GM21576 (cell line): ENCODE measurements around the gene POLR2B.

Experiments
- ATAC-seq: cut with Tn5 transposase; IDR thresholded peaks from one replicate; pipeline ENCODE4 v1.9.1; 2021; ENCODE audit warnings: mild to moderate bottlenecking, moderate library complexity; ENCODE audit not compliant: unreplicated experiment

The POLR2B gene

DNA sequence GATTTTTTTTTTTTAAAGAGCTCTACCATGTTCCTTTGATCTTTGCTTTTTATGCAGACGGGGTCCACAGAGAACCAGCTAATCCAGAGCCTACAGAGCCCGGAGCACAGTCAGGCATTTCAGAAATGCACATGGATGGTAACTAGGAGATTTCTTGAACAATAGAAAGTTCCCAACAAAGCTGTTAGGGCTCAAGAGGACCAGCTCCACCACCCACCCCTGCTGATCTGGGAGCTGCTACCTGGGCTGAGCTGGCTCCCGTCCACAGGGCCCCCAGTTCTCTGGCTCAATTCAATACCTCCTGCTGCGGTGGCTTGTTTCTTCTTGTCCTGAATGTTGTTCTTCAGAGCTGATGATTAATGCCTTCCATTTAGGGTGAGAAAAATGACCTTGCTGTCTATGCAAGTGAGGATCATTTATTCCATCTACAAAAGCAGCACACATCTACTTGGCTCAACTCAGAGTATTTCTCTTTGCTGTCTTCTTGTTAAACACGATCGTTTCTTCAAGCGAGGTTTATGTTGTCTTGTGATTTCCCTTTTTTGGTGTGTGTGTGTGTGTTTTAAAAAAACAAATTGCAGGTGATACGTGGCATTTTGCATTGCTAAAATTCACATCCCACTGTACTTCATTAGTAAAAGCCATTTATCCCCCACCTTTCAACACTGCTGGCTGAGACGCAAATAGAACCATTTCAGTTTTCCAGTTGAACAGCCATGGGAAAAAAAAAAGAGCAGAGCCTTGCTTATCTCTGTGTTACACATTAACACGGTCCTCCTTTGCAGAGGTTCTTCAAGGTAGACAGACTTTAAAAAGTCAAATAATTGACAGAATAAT is 100.2 kb downstream of the POLR2B start:
- ATAC-seq: no peak
